Muscle of leg (tissue), 11 donors: Measurements from ENCODE around the gene TPRG1. TPM values are rescaled to one million over a fixed set of nuclear protein-coding genes. Genes with fewer than 3 reads are reported as not detected.

Experiments used
- DNase-seq: peaks from one replicate; pipeline ENCODE4 v3.0.0; 2013
- H3K27ac ChIP-seq: one replicate; pipeline ENCODE4 v1.5.1; 2013; ENCODE audit warnings: mild to moderate bottlenecking, low read length, control low read depth
- H3K27me3 ChIP-seq: one replicate; pipeline ENCODE4 v1.6.1; 2013; ENCODE audit warnings: low read length; ENCODE audit not compliant: control insufficient read depth, insufficient read depth
- H3K36me3 ChIP-seq: one replicate; pipeline ENCODE4 v1.6.1; 2013; ENCODE audit warnings: low read length; ENCODE audit not compliant: control insufficient read depth, insufficient read depth
- H3K4me1 ChIP-seq: one replicate; pipeline ENCODE4 v1.6.1; 2013; ENCODE audit warnings: low read length; ENCODE audit not compliant: control insufficient read depth, insufficient read depth
- H3K4me3 ChIP-seq: one replicate; pipeline ENCODE4 v1.5.1; 2013; ENCODE audit warnings: low read length, control low read depth
- H3K9me3 ChIP-seq: replicated peaks from 2 replicates; pipeline ENCODE4 v1.6.1; 2013; ENCODE audit warnings: low read depth, low read length; ENCODE audit not compliant: control insufficient read depth
- WGBS: methylation state at CpG from one replicate; pipeline ENCODE4 v1.1.5; 2013; ENCODE audit warnings: missing lambda C conversion rate; ENCODE audit not compliant: insufficient coverage; 5-methylcytosine and 5-hydroxymethylcytosine counted together
- polyA plus RNA-seq, 8 donors: library from polyadenylated mRNA; unstranded; fragments of 120-200 nt; gene quantifications; one replicate each; pipeline versions ENCODE4 v1.2.1 to v1.2.3, GENCODE V29; 2013; ENCODE audit warnings: inconsistent platforms in 1 of 8, low replicate concordance in 1 of 8; ENCODE audit not compliant: insufficient read length in 8 of 8, insufficient read depth in 1 of 8
- total RNA-seq: library from RNA; stranded (reverse); fragments of 120-200 nt; gene quantifications from one replicate; pipeline ENCODE4 v1.2.4, GENCODE V29; 2013

Gene TPRG1
- total and polyA plus RNA-seq, 9 donors, result 1.2 to 5.6 (median 2.0) TPM

DNA sequence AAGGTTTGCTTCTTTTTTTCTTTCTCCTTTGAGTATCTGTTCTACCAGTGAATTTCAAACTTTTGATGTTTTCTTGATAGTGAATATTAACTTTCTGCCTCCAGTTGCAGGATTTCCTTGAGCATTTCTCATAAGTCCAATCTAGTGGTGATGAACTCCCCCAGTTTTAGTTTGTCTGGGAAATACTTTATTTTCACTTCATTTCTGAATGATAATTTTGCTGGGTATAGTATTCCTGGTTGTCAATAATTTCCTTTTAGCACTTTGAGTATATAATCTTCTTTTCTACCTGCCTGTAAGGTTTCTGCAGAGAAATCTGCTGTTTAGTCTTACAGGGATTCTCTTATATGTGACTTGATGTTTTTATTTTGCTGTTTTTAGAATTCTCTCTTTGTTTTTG lies 21.0 kb downstream of the TPRG1 start:
- Histone ChIP-seq H3K27me3 (no peaks in the 10 kb centered on the region), H3K9me3 (peaks cover 17% of the 10 kb centered on the region), H3K4me1 (no peaks in the 10 kb centered on the region), H3K27ac (no peak overlapping the region), H3K36me3 (no peaks in the 10 kb centered on the region), H3K4me3 (no peak overlapping the region)
- no peak for DNase-seq

DNA sequence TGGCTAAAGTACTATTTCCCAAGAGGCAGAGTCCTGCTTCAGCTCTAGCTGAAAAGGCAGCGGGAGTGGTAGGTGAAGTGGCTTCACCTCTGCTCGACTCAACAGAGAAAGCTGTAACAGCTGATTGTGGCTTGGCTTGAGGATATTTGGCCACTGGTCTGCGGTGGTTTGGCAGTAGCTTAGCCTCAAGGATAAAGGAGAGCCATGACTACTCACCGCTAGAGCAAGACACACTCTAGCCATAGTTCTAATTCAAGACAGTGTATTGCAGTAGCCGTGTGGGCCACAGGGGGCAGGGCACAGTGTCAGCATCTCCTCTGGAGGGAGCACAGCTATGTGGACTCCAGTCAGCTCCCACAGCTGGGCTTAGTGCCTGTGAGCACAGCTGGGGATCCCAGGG lies 23.5 kb downstream of the TPRG1 start:
- Histone ChIP-seq H3K4me3 (no peak overlapping the region), H3K9me3 (peaks cover 17% of the 10 kb centered on the region), H3K27ac (no peak overlapping the region), H3K4me1 (no peaks in the 10 kb centered on the region), H3K36me3 (no peaks in the 10 kb centered on the region), H3K27me3 (no peaks in the 10 kb centered on the region)
- WGBS, result 83% methylated on average over 4 of the region's 5 CpGs
- DNase-seq, result no peak

DNA sequence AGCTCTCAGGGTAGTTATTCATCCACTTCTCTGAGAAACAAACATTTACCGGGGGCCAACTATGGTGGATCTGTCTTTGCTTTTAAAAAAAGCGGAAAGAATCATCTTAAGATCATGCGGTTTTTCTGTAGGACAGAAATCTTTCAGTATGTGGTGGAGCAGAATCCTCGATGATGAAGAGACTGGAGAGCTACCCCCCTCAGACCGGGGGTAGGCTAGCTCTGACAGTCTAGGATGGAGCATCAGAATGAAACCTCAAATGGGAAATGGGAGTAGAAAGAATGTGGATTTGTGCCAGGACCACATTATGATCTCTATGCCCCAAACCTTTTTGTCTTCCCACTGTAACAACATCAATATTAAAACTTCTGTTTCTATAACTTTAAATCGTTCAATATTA lies 30.3 kb downstream of the TPRG1 start:
- H3K4me3 ChIP-seq, result no peak overlapping the region
- 50% methylated on average over 1 of the region's 6 CpGs for WGBS
- DNase-seq, result no peak
- H3K4me1 ChIP-seq, result no peaks in the 10 kb centered on the region
- H3K9me3 ChIP-seq, result no peaks in the 10 kb centered on the region
- H3K27ac ChIP-seq, result no peak overlapping the region
- H3K27me3 ChIP-seq, result no peaks in the 10 kb centered on the region
- no peaks in the 10 kb centered on the region for H3K36me3 ChIP-seq

DNA sequence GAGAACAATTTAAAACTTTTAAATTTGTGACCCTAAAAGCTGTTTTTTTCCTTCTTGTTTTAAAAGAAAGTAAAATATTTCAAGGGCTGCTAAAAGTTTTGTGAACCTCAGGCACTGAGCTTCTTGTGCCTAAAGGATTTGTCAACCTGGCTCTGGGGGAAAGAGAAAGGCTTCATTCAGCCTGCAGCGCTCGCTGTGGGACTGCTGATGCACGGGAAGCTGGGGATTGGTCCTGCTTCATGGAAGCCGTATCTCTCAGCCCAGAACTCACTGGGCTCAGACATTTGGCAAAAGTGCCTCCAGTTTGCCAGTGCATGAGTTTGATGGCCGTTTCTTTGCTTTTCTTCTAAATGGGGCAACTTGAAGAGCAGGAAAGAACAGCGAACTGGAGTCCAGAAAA lies 30.8 kb downstream of the TPRG1 start:
- H3K9me3 ChIP-seq, result no peaks in the 10 kb centered on the region
- no peaks in the 10 kb centered on the region for H3K4me1 ChIP-seq
- H3K27ac ChIP-seq, result no peak overlapping the region
- no peak overlapping the region for H3K4me3 ChIP-seq
- WGBS, result 41% methylated on average over 6 of the region's 6 CpGs
- no peaks in the 10 kb centered on the region for H3K36me3 ChIP-seq
- no peak for DNase-seq
- H3K27me3 ChIP-seq, result no peaks in the 10 kb centered on the region

DNA sequence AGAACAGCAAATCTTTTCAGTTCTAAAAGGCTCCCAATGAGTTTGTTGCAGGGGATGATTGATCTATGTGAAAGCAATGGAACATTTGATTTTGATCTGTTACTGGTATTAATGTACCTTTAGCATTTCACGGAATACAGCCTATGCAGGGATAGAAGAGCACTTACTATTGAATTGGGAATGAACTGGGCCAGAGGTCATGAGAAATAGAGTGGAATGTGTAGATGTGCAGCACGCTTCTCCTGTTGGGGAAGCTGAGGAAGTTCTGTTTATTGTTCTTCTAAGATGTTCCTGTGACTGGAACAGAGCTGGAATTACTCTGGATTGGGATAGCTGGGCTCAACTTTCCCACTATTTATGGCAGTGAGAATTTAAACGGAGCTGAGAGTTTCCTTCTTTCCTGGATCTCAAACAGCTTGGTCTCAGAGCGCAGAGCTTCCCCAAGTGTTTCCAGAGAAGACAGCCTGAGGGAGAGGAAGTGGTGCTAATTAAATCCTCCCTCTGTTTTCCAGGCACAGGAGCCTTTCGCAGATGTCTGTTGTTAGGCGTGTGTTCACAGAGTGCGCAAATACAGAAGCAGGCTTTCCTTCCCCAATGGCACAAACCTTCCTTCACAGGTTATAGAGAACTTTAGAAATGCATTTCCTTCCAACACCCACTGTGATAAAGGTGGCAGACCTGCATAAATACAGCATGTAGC lies 32.5 kb downstream of the TPRG1 start:
- DNase-seq, result peak; percentile 58
- Histone ChIP-seq H3K36me3 (no peaks in the 10 kb centered on the region), H3K4me1 (no peaks in the 10 kb centered on the region), H3K9me3 (no peaks in the 10 kb centered on the region), H3K4me3 (no peak overlapping the region), H3K27ac (no peak overlapping the region), H3K27me3 (no peaks in the 10 kb centered on the region)
- whole genome bisulfite sequencing, result 45% methylated on average over 1 of the region's 7 CpGs

DNA sequence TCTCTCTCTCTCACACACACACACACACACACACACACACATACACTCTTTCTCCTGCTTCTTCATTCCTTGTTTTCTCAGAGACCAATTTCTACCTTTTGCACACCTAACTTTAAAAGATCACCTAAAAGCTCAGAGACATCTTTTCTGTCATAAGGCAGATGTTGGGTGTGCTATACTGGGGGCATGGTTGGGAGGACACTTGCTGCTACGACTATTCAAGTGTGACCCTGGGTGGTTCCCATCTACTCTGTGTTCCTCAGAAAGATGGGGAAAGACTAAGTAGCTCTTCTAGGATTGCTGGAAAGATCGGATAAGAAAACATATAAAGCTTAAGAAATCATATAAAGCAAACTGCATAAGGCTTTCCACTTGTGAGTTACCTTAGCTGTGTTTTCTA lies 33.2 kb downstream of the TPRG1 start:
- no peaks in the 10 kb centered on the region for H3K4me1 ChIP-seq
- H3K36me3 ChIP-seq, result no peaks in the 10 kb centered on the region
- no peak overlapping the region for H3K27ac ChIP-seq
- DNase-seq, result no peak
- WGBS, result no CpG with 5 or more reads among the region's 2 CpGs
- no peaks in the 10 kb centered on the region for H3K27me3 ChIP-seq
- H3K9me3 ChIP-seq, result no peaks in the 10 kb centered on the region
- no peak overlapping the region for H3K4me3 ChIP-seq

- H3K27ac ChIP-seq, result no peak overlapping the region
- 100% methylated on average over 1 of the region's 4 CpGs for WGBS
- H3K4me1 ChIP-seq, result no peaks in the 10 kb centered on the region
- no peaks in the 10 kb centered on the region for H3K9me3 ChIP-seq
- no peaks in the 10 kb centered on the region for H3K27me3 ChIP-seq
- no peak for DNase-seq
- H3K36me3 ChIP-seq, result no peaks in the 10 kb centered on the region
- H3K4me3 ChIP-seq, result no peak overlapping the region
Measured at GRCh38 chr3:189210251-189210770, 38.5 kb downstream of the TPRG1 start.

- DNase-seq, result no peak
- WGBS, result no CpG with 5 or more reads among the region's 2 CpGs
- no peak overlapping the region for H3K27ac ChIP-seq
Measured at GRCh38 chr3:189212681-189213080, 40.9 kb downstream of the TPRG1 start.

DNA sequence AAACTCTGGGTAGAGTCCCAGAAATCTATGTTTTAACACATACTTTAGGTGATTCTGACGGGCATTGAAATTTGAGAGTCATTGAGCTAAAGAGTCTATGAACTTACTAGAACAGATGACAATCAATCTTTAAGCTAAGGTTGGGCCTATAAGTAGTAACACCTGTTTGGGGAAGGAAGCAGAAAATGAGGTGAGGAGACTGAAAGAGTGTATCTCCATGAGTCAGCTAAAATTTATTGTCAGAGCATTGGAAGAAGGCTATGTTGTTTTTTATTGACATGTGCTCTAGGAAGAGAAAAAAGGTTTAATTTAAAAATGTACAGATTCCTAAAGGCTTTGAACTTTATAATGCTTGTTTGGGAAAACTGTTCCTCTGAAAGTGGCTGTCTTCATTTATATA lies 42.9 kb downstream of the TPRG1 start:
- no peak overlapping the region for H3K4me3 ChIP-seq
- no peaks in the 10 kb centered on the region for H3K27me3 ChIP-seq
- no peaks in the 10 kb centered on the region for H3K9me3 ChIP-seq
- no peak for DNase-seq
- H3K4me1 ChIP-seq, result no peaks in the 10 kb centered on the region
- no CpG with 5 or more reads among the region's 1 CpG for WGBS
- H3K36me3 ChIP-seq, result no peaks in the 10 kb centered on the region
- no peak overlapping the region for H3K27ac ChIP-seq

More at GRCh38 chr3:189212681-189213080, 40.9 kb downstream of the TPRG1 start:
- H3K36me3 ChIP-seq, result no peaks in the 10 kb centered on the region
- no peak overlapping the region for H3K4me3 ChIP-seq
- no peaks in the 10 kb centered on the region for H3K9me3 ChIP-seq
- H3K27me3 ChIP-seq, result no peaks in the 10 kb centered on the region
- H3K4me1 ChIP-seq, result no peaks in the 10 kb centered on the region

- H3K4me3 ChIP-seq, result no peak overlapping the region
- no peaks in the 10 kb centered on the region for H3K4me1 ChIP-seq
- H3K27ac ChIP-seq, result no peak overlapping the region
- DNase-seq, result no peak
- H3K27me3 ChIP-seq, result no peaks in the 10 kb centered on the region
- 63% methylated on average over 2 of the region's 3 CpGs for WGBS
- H3K36me3 ChIP-seq, result no peaks in the 10 kb centered on the region
- H3K9me3 ChIP-seq, result no peaks in the 10 kb centered on the region
Measured at GRCh38 chr3:189222927-189223636, 51.3 kb downstream of the TPRG1 start.
